Endothelial cell (in vitro differentiated cells): Measurements from ENCODE around the gene FIGLA. TPM values are rescaled to one million over a fixed set of nuclear protein-coding genes. Genes with fewer than 3 reads are reported as not detected.

Experiments used
- DNase-seq: peaks from one replicate; pipeline ENCODE4 v3.0.0; 2021; ENCODE audit warnings: low spot score
- H3K27ac Mint-ChIP-seq: one replicate; pipeline ENCODE4 v1.8.0; 2021; ENCODE audit warnings: mixed read lengths, inconsistent platforms; ENCODE audit not compliant: unreplicated experiment
- H3K27me3 Mint-ChIP-seq: one replicate; pipeline ENCODE4 v1.8.0; 2021; ENCODE audit warnings: mild to moderate bottlenecking, moderate library complexity, mixed read lengths, inconsistent platforms; ENCODE audit not compliant: unreplicated experiment
- H3K36me3 Mint-ChIP-seq: one replicate; pipeline ENCODE4 v1.8.0; 2021; ENCODE audit warnings: mild to moderate bottlenecking, low read depth, mixed read lengths, inconsistent platforms; ENCODE audit not compliant: unreplicated experiment
- H3K4me1 Mint-ChIP-seq: one replicate; pipeline ENCODE4 v1.8.0; 2021; ENCODE audit warnings: mild to moderate bottlenecking, mixed read lengths, inconsistent platforms; ENCODE audit not compliant: unreplicated experiment
- H3K4me3 Mint-ChIP-seq: one replicate; pipeline ENCODE4 v1.8.0; 2021; ENCODE audit warnings: mild to moderate bottlenecking, mixed read lengths, inconsistent platforms; ENCODE audit not compliant: unreplicated experiment
- H3K9me3 Mint-ChIP-seq: one replicate; pipeline ENCODE4 v1.8.0; 2021; ENCODE audit warnings: mixed read lengths, inconsistent platforms; ENCODE audit not compliant: unreplicated experiment
- CTCF ChIP-seq: fragments of 200-600 bp; sonication (generic); IDR thresholded peaks from one replicate; pipeline ENCODE4 v1.5.0; 2021; ENCODE audit warnings: antibody characterized with exemption; ENCODE audit not compliant: unreplicated experiment
- total RNA-seq: library from RNA; stranded (reverse); fragmentation: NEBNext Ultra II Directional; extraction: Animal tissue kit (Norgen Biotek cat#: 25700); gene quantifications from one replicate; pipeline ENCODE4 v1.2.1, GENCODE V29; 2021; ENCODE audit not compliant: unreplicated experiment

Gene FIGLA
- total RNA-seq, 1 donor from 2014 or later = not detected

GRCh38 chr2:70750320-70750719 is 40.1 kb downstream of the FIGLA start:
- peaks cover 2% of the 10 kb centered on the region for H3K27me3 Mint-ChIP-seq
- TF ChIP-seq CTCF = no peak
- DNase-seq = no peak
- H3K4me3 Mint-ChIP-seq = no peak overlapping the region
- H3K27ac Mint-ChIP-seq = no peak overlapping the region
- peaks cover 5% of the 10 kb centered on the region for H3K36me3 Mint-ChIP-seq
- H3K4me1 Mint-ChIP-seq = peaks cover 12% of the 10 kb centered on the region
- H3K9me3 Mint-ChIP-seq = no peaks in the 10 kb centered on the region

GRCh38 chr2:70748002-70748784 is 42.2 kb downstream of the FIGLA start:
- H3K27ac Mint-ChIP-seq = no peak overlapping the region
- peaks cover 2% of the 10 kb centered on the region for H3K27me3 Mint-ChIP-seq
- H3K36me3 Mint-ChIP-seq = peaks cover 5% of the 10 kb centered on the region
- no peak for TF ChIP-seq CTCF
- no peak overlapping the region for H3K4me3 Mint-ChIP-seq
- DNase-seq = no peak
- no peaks in the 10 kb centered on the region for H3K9me3 Mint-ChIP-seq
- H3K4me1 Mint-ChIP-seq = peaks cover 12% of the 10 kb centered on the region

- Mint-ChIP-seq H3K27ac (no peak overlapping the region), H3K4me1 (peaks cover 12% of the 10 kb centered on the region), H3K27me3 (peaks cover 2% of the 10 kb centered on the region), H3K36me3 (peaks cover 5% of the 10 kb centered on the region), H3K9me3 (no peaks in the 10 kb centered on the region), H3K4me3 (peak overlapping the region; percentile 0)
- no peak for DNase-seq
- TF ChIP-seq CTCF = no peak
Observed at GRCh38 chr2:70747284-70747683, 43.2 kb downstream of the FIGLA start.

- Mint-ChIP-seq H3K9me3 (no peaks in the 10 kb centered on the region), H3K27me3 (peaks cover 2% of the 10 kb centered on the region), H3K4me1 (peaks cover 12% of the 10 kb centered on the region), H3K36me3 (peaks cover 5% of the 10 kb centered on the region), H3K27ac (no peak overlapping the region), H3K4me3 (no peak overlapping the region)
- no peak for TF ChIP-seq CTCF
- DNase-seq = no peak
Observed at GRCh38 chr2:70746094-70746974, 44.1 kb downstream of the FIGLA start.
